Heart left ventricle (tissue), 16 donors: ENCODE results near the gene MSI2. TPM values are rescaled to one million over a fixed set of nuclear protein-coding genes. Genes with fewer than 3 reads are reported as not detected.

Source experiments
- ATAC-seq, 4 donors: fragments of 200-7000 bp; cut with Tn5 transposase; one replicate each; pipeline ENCODE4 v1.9.1; 2020 to 2022; ENCODE audit warnings: moderate library complexity in 4 of 4, mild to moderate bottlenecking in 3 of 4, moderate number of reproducible peaks in 1 of 4
- DNase-seq, 5 donors: peaks; one replicate each; pipeline ENCODE4 v3.0.0-alpha.2; 2020
- H3K27ac ChIP-seq, 12 donors: fragments of 200-600 bp; sonication (generic) in 4 of 12; one replicate each; pipeline versions ENCODE4 v1.5.0 to v1.8.0; 2016 to 2022; ENCODE audit warnings: mild to moderate bottlenecking in 2 of 12
- H3K27me3 ChIP-seq, 9 donors: fragments of 200-600 bp; sonication (generic) in 2 of 9; one replicate each; pipeline versions ENCODE4 v1.5.1 to v1.8.0; 2016 to 2022; ENCODE audit warnings: mild to moderate bottlenecking in 3 of 9
- H3K36me3 ChIP-seq, 9 donors: fragments of 200-600 bp; sonication (generic) in 2 of 9; one replicate each; pipeline versions ENCODE4 v1.5.0 to v1.8.0; 2018 to 2022; ENCODE audit warnings: mild to moderate bottlenecking in 2 of 9
- H3K4me1 ChIP-seq, 12 donors: fragments of 200-600 bp; sonication (generic) in 4 of 12; one replicate each; pipeline versions ENCODE4 v1.5.0 to v1.8.0; 2016 to 2022; ENCODE audit warnings: mild to moderate bottlenecking in 3 of 12
- H3K4me3 ChIP-seq, 12 donors: fragments of 200-600 bp; sonication (generic) in 4 of 12; one replicate each; pipeline versions ENCODE4 v1.5.0 to v1.8.0; 2017 to 2022; ENCODE audit warnings: mild to moderate bottlenecking in 9 of 12, moderate library complexity in 4 of 12
- H3K9me3 ChIP-seq, 12 donors: fragments of 200-600 bp; sonication (generic) in 4 of 12; one replicate each; pipeline versions ENCODE4 v1.5.0 to v1.8.0; 2016 to 2022; ENCODE audit warnings: mild to moderate bottlenecking in 1 of 12
- CTCF ChIP-seq, 12 donors: fragments of 200-600 bp; sonication (generic) in 4 of 12; IDR thresholded peaks; one replicate each; pipeline versions ENCODE4 v1.5.0 to v1.8.0; 2018 to 2022; ENCODE audit warnings: antibody characterized with exemption in 12 of 12, mild to moderate bottlenecking in 5 of 12
- POLR2A ChIP-seq, 2 donors: fragments of 450-650 bp; IDR thresholded peaks; one replicate each; pipeline ENCODE4 v1.6.1; 2017; ENCODE audit warnings: antibody characterized with exemption in 2 of 2, mild to moderate bottlenecking in 2 of 2, moderate library complexity in 2 of 2
- WGBS, 4 donors: extraction: QIAGEN DNeasy Blood & Tissue Kit in 2 of 4; methylation state at CpG; one replicate each; pipeline versions ENCODE4 v1.1.5 to v1.1.7; 2013 to 2018; 5-methylcytosine and 5-hydroxymethylcytosine counted together
- intact Hi-C, 10 donors: fragments of 100-400 bp; cut with DNase I; formaldehyde crosslinking; loops; one replicate each; pipeline versions ENCODE4 v1.11.1 to v1.14.2; 2022
- polyA plus RNA-seq, 2 donors: library from polyadenylated mRNA; stranded (reverse); fragments of 200-250 nt; gene quantifications; one replicate each; pipeline ENCODE4 v1.2.3, GENCODE V29; 2013
- total RNA-seq, 9 donors: library from RNA; depleted of rRNA in 2 of 9; stranded (reverse); fragments of >200 nt in 2 of 9; fragmentation: NEBNext Ultra II Directional in 3 of 9; extraction: Animal tissue kit (Norgen Biotek cat#: 25700) in 3 of 9; gene quantifications; one replicate each; pipeline versions ENCODE4 v1.1.0 to v1.2.4, GENCODE V29; 2016 to 2023
- donor health status: ischemic (EF 13 %, LVEDD 7.1; RV severe dilation, severe dysfunction).
- donor health status: healthy with polysubstance abuse.
- donor health status: DM: no; HTN: yes; CAD: no.
- donor health status: DM: no; HTN: no; CAD: no.
- donor health status: ischemic (EF 25% LVEDD 6.9; RV normal size, moderate dysfunction).
- donor health status: ischemic (EF 25% LVEDD 5.7; RV mildly dilated, moderate dysfunction).
- donor health status: healthy.
- donor health status: DM: yes; HTN: yes; CAD: no.
- donor health status: ischemic (EF 35%, LVEDD 5.7; RV mildly dilated, moderate dysfunction).
- donor health status: nonischemic (EF 11% LVEDD 7.7; RV severe dilation, severe dysfunction).
- donor health status: DM: yes; HTN: yes; CAD: no.
- donor health status: PGD.
- donor health status: ischemic (EF 29% LVEDD 5.4; RV normal size, mild dysfunction).
- donor health status: nonischemic (EF 23%, LVEDD 6.1; RV moderate dilation, normal function).

MSI2 gene
- total and polyA plus RNA-seq, 11 donors, result 35.9 to 120 (median 104) TPM

- intact Hi-C loops, result loop anchor here in 2 of 10 donors (5.0 to 10.0 kb wide), 3 partner anchors 55 to 507 kb away; partner anchors contain the start of gene SRSF1 (in 1 of the 2)
- TF ChIP-seq CTCF (IDR thresholded peaks at IDR 0.05) (no peak), POLR2A (IDR thresholded peaks at IDR 0.05) (no peak)
- Histone ChIP-seq H3K27ac (peak overlapping the region in 2 of 12 donors; percentile 81 to 95), H3K4me1 (peaks cover 3 to 44% (median 31%) of the 10 kb centered on the region in 12 donors), H3K27me3 (no peaks in the 10 kb centered on the region), H3K9me3 (no peaks in the 10 kb centered on the region), H3K36me3 (no peaks in the 10 kb centered on the region), H3K4me3 (no peak overlapping the region)
- 89 to 97% (median 93%) methylated on average over 12 of the region's 12 CpGs for WGBS, 4 donors
- ATAC-seq (no peak), DNase-seq (no peak)
These were observed 351.3 kb downstream of the MSI2 start for GRCh38 chr17:57607553-57608120.

GRCh38 chr17:57608369-57609124, 352.2 kb downstream of the MSI2 start:
- WGBS, 4 donors, result 84 to 89% (median 86%) methylated on average over 12 of the region's 12 CpGs
- Histone ChIP-seq H3K4me3 (no peak overlapping the region), H3K9me3 (no peaks in the 10 kb centered on the region), H3K27me3 (no peaks in the 10 kb centered on the region), H3K27ac (no peak overlapping the region), H3K4me1 (peaks cover 3 to 37% (median 29%) of the 10 kb centered on the region in 12 donors), H3K36me3 (no peaks in the 10 kb centered on the region)
- DNase-seq (no peak), ATAC-seq (peak in 1 of 4 donors; percentile 4)
- TF ChIP-seq CTCF (IDR thresholded peaks at IDR 0.05), result no peak
- no peak for TF ChIP-seq POLR2A (IDR thresholded peaks at IDR 0.05)
- intact Hi-C loops, result loop anchor here in 2 of 10 donors (5.0 to 10.0 kb wide), 3 partner anchors 54 to 506 kb away; partner anchors contain the start of gene SRSF1 (in 1 of the 2)

- 81 to 89% (median 87%) methylated on average over 10 to 11 of the region's 11 CpGs for WGBS, 4 donors
- Histone ChIP-seq H3K27ac (no peak overlapping the region), H3K36me3 (no peaks in the 10 kb centered on the region), H3K4me3 (no peak overlapping the region), H3K27me3 (no peaks in the 10 kb centered on the region), H3K4me1 (peaks cover 3 to 31% (median 22%) of the 10 kb centered on the region in 12 donors), H3K9me3 (no peaks in the 10 kb centered on the region)
- ATAC-seq, result no peak
- TF ChIP-seq CTCF (IDR thresholded peaks at IDR 0.05) (no peak), POLR2A (IDR thresholded peaks at IDR 0.05) (no peak)
- DNase-seq, result no peak
- intact Hi-C loops, result loop anchor here in 2 of 10 donors (5.0 to 10.0 kb wide), 3 partner anchors 53 to 506 kb away; partner anchors contain the start of gene SRSF1 (in 1 of the 2)
These were observed 353.0 kb downstream of the MSI2 start for GRCh38 chr17:57609125-57609877.
